ENCODE measurements around the gene TALDO1. TPM values are rescaled to one million over a fixed set of nuclear protein-coding genes. Genes with fewer than 3 reads are reported as not detected.

TALDO1 gene
- total RNA-seq, 2 donors from 2014 or later, result 131 to 255 TPM

GRCh38 chr11:766106-766935 is 19.1 kb downstream of the TALDO1 start:
- Mint-ChIP-seq H3K4me1 (no peaks in the 10 kb centered on the region), H3K9me3 (no peaks in the 10 kb centered on the region), H3K36me3 (ENCODE audit: low read depth) (peaks cover 70% of the 10 kb centered on the region), H3K27ac (peak overlapping the region; percentile 43), H3K4me3 (no peak overlapping the region), H3K27me3 (no peaks in the 10 kb centered on the region)
- peak; percentile 70 for ATAC-seq (replicated peaks)

GRCh38 chr11:766936-767210 is 19.6 kb downstream of the TALDO1 start:
- no peaks in the 10 kb centered on the region for H3K9me3 Mint-ChIP-seq
- H3K27me3 Mint-ChIP-seq, result no peaks in the 10 kb centered on the region
- H3K4me3 Mint-ChIP-seq, result no peak overlapping the region
- no peak for ATAC-seq (replicated peaks)
- peak overlapping the region; percentile 43 for H3K27ac Mint-ChIP-seq
- H3K36me3 Mint-ChIP-seq (ENCODE audit: low read depth), result peaks cover 64% of the 10 kb centered on the region
- no peaks in the 10 kb centered on the region for H3K4me1 Mint-ChIP-seq

GRCh38 chr11:767238-767637 is 20.0 kb downstream of the TALDO1 start:
- Mint-ChIP-seq H3K4me3 (no peak overlapping the region), H3K27me3 (no peaks in the 10 kb centered on the region), H3K4me1 (no peaks in the 10 kb centered on the region), H3K9me3 (no peaks in the 10 kb centered on the region), H3K27ac (no peak overlapping the region), H3K36me3 (ENCODE audit: low read depth) (peaks cover 61% of the 10 kb centered on the region)
- ATAC-seq (replicated peaks), result no peak

GRCh38 chr11:769887-770641 is 22.8 kb downstream of the TALDO1 start:
- Mint-ChIP-seq H3K9me3 (no peaks in the 10 kb centered on the region), H3K27me3 (no peaks in the 10 kb centered on the region), H3K36me3 (ENCODE audit: low read depth) (peaks cover 48% of the 10 kb centered on the region), H3K4me1 (no peaks in the 10 kb centered on the region), H3K4me3 (no peak overlapping the region), H3K27ac (no peak overlapping the region)
- ATAC-seq (replicated peaks), result no peak

- no peaks in the 10 kb centered on the region for H3K4me1 Mint-ChIP-seq
- no peak overlapping the region for H3K27ac Mint-ChIP-seq
- peaks cover 46% of the 10 kb centered on the region for H3K36me3 Mint-ChIP-seq (ENCODE audit: low read depth)
- ATAC-seq (replicated peaks), result no peak
- no peaks in the 10 kb centered on the region for H3K27me3 Mint-ChIP-seq
- no peak overlapping the region for H3K4me3 Mint-ChIP-seq
- H3K9me3 Mint-ChIP-seq, result no peaks in the 10 kb centered on the region
Measured at GRCh38 chr11:770642-771616, 23.7 kb downstream of the TALDO1 start.

- Mint-ChIP-seq H3K27me3 (no peaks in the 10 kb centered on the region), H3K4me1 (no peaks in the 10 kb centered on the region), H3K9me3 (no peaks in the 10 kb centered on the region), H3K27ac (no peak overlapping the region), H3K36me3 (ENCODE audit: low read depth) (peaks cover 44% of the 10 kb centered on the region), H3K4me3 (no peak overlapping the region)
- ATAC-seq (replicated peaks), result no peak
Measured at GRCh38 chr11:771617-772204, 24.4 kb downstream of the TALDO1 start.

GRCh38 chr11:772429-773390 is 25.4 kb downstream of the TALDO1 start:
- Mint-ChIP-seq H3K4me1 (no peaks in the 10 kb centered on the region), H3K27me3 (no peaks in the 10 kb centered on the region), H3K4me3 (no peak overlapping the region), H3K27ac (no peak overlapping the region), H3K36me3 (ENCODE audit: low read depth) (peaks cover 38% of the 10 kb centered on the region), H3K9me3 (no peaks in the 10 kb centered on the region)
- ATAC-seq (replicated peaks), result no peak

GRCh38 chr11:773425-773824 is 26.2 kb downstream of the TALDO1 start:
- H3K4me1 Mint-ChIP-seq, result no peaks in the 10 kb centered on the region
- no peaks in the 10 kb centered on the region for H3K27me3 Mint-ChIP-seq
- no peak overlapping the region for H3K4me3 Mint-ChIP-seq
- no peaks in the 10 kb centered on the region for H3K9me3 Mint-ChIP-seq
- peaks cover 38% of the 10 kb centered on the region for H3K36me3 Mint-ChIP-seq (ENCODE audit: low read depth)
- ATAC-seq (replicated peaks), result no peak
- no peak overlapping the region for H3K27ac Mint-ChIP-seq

- H3K9me3 Mint-ChIP-seq, result no peaks in the 10 kb centered on the region
- no peak overlapping the region for H3K27ac Mint-ChIP-seq
- H3K4me1 Mint-ChIP-seq, result no peaks in the 10 kb centered on the region
- no peak for ATAC-seq (replicated peaks)
- H3K4me3 Mint-ChIP-seq, result no peak overlapping the region
- H3K27me3 Mint-ChIP-seq, result no peaks in the 10 kb centered on the region
- peaks cover 38% of the 10 kb centered on the region for H3K36me3 Mint-ChIP-seq (ENCODE audit: low read depth)
Measured at GRCh38 chr11:773830-774229, 26.6 kb downstream of the TALDO1 start.

- no peaks in the 10 kb centered on the region for H3K9me3 Mint-ChIP-seq
- H3K4me3 Mint-ChIP-seq, result peak overlapping the region; percentile 83
- no peak for ATAC-seq (replicated peaks)
- H3K27ac Mint-ChIP-seq, result peak overlapping the region; percentile 86
- H3K27me3 Mint-ChIP-seq, result no peaks in the 10 kb centered on the region
- no peaks in the 10 kb centered on the region for H3K4me1 Mint-ChIP-seq
- H3K36me3 Mint-ChIP-seq (ENCODE audit: low read depth), result peaks cover 32% of the 10 kb centered on the region
Measured at GRCh38 chr11:774873-775592, 27.8 kb downstream of the TALDO1 start.

GRCh38 chr11:776263-776560 is 28.9 kb downstream of the TALDO1 start:
- Mint-ChIP-seq H3K36me3 (ENCODE audit: low read depth) (peaks cover 28% of the 10 kb centered on the region), H3K27ac (peak overlapping the region; percentile 86), H3K27me3 (no peaks in the 10 kb centered on the region), H3K4me1 (no peaks in the 10 kb centered on the region), H3K4me3 (peak overlapping the region; percentile 83), H3K9me3 (no peaks in the 10 kb centered on the region)
- ATAC-seq (replicated peaks), result no peak

- Mint-ChIP-seq H3K4me3 (peak overlapping the region; percentile 83), H3K36me3 (ENCODE audit: low read depth) (peaks cover 28% of the 10 kb centered on the region)
Measured at GRCh38 chr11:776561-777287, 29.5 kb downstream of the TALDO1 start.

More at GRCh38 chr11:776561-777287, 29.5 kb downstream of the TALDO1 start:
- peak; percentile 53 for ATAC-seq (replicated peaks)
- no peaks in the 10 kb centered on the region for H3K27me3 Mint-ChIP-seq
- peak overlapping the region; percentile 86 for H3K27ac Mint-ChIP-seq
- no peaks in the 10 kb centered on the region for H3K9me3 Mint-ChIP-seq
- H3K4me1 Mint-ChIP-seq, result no peaks in the 10 kb centered on the region
